Thymus (tissue), 11 donors: Measurements from ENCODE around the gene FKBP15. TPM values are rescaled to one million over a fixed set of nuclear protein-coding genes. Genes with fewer than 3 reads are reported as not detected.

Experiments used
- DNase-seq, 9 donors: peaks; one replicate each; pipeline ENCODE4 v3.0.0-alpha.2; 2013; ENCODE audit warnings: low spot score in 9 of 9, low read depth in 6 of 9, missing footprints in 1 of 9
- H3K27ac ChIP-seq, 2 donors: one replicate each; pipeline ENCODE4 v1.5.1; 2013; ENCODE audit warnings: control low read depth in 1 of 2, low read depth in 1 of 2, low read length in 1 of 2, mild to moderate bottlenecking in 1 of 2, moderate library complexity in 1 of 2
- H3K27me3 ChIP-seq, 2 donors: one replicate each; pipeline ENCODE4 v1.5.1; 2013; ENCODE audit warnings: low read length in 1 of 2; ENCODE audit not compliant: control insufficient read depth in 2 of 2, insufficient read depth in 1 of 2
- H3K36me3 ChIP-seq, 2 donors: one replicate each; pipeline ENCODE4 v1.5.1; 2013; ENCODE audit warnings: low read length in 1 of 2, mild to moderate bottlenecking in 1 of 2, moderate library complexity in 1 of 2; ENCODE audit not compliant: control insufficient read depth in 2 of 2, insufficient read depth in 2 of 2
- H3K4me1 ChIP-seq, 2 donors: one replicate each; pipeline ENCODE4 v1.5.1; 2013; ENCODE audit warnings: low read length in 2 of 2; ENCODE audit not compliant: control insufficient read depth in 2 of 2, insufficient read depth in 2 of 2
- H3K4me3 ChIP-seq, 2 donors: one replicate each; pipeline ENCODE4 v1.5.1; 2013; ENCODE audit warnings: low read length in 2 of 2, control low read depth in 1 of 2, mild to moderate bottlenecking in 1 of 2
- H3K9me3 ChIP-seq, 2 donors: one replicate each; pipeline ENCODE4 v1.5.1; 2013; ENCODE audit warnings: low read length in 1 of 2, mild to moderate bottlenecking in 1 of 2; ENCODE audit not compliant: control insufficient read depth in 2 of 2, insufficient read depth in 1 of 2
- WGBS: extraction: QIAGEN DNeasy Blood & Tissue Kit; methylation state at CpG from one replicate; pipeline ENCODE4 v1.1.7; 2013; 5-methylcytosine and 5-hydroxymethylcytosine counted together
- polyA plus RNA-seq: library from polyadenylated mRNA; stranded (reverse); fragments of 200-250 nt; gene quantifications from one replicate; pipeline ENCODE4 v1.2.3, GENCODE V29; 2013
- total RNA-seq: library from RNA; stranded (reverse); fragments of 120-200 nt; gene quantifications from one replicate; pipeline ENCODE4 v1.2.4, GENCODE V29; 2013
- donor health status: healthy.

FKBP15 gene
- total and polyA plus RNA-seq, 2 donors, result 14.8 to 19.3 TPM

DNA sequence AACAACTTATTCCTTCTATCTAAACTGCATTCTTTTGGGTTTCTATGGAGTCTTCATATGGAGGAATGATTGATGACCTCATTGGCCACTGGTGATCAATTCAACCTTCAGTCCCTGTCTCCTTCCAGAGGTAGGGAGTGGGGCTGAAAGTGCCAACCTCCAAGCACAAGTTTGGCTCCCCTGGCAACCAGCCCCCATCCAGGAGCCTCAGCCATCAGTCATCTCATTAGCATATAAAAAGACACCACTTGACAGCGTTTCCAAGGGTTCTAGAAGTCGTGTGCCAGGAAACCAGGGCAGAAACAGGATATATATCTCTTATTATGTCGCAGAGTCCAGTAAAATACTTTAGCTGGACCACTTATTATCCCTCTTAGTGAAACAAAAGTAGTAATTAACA is 60.5 kb downstream of the FKBP15 start:
- Histone ChIP-seq H3K27ac (no peak overlapping the region), H3K4me1 (peaks cover 11 to 24% of the 10 kb centered on the region in 2 donors), H3K36me3 (peaks cover 36 to 40% of the 10 kb centered on the region in 2 donors), H3K27me3 (no peaks in the 10 kb centered on the region), H3K9me3 (no peaks in the 10 kb centered on the region), H3K4me3 (no peak overlapping the region)
- no peak for DNase-seq
- 55% methylated on average over 3 of the region's 3 CpGs for WGBS

DNA sequence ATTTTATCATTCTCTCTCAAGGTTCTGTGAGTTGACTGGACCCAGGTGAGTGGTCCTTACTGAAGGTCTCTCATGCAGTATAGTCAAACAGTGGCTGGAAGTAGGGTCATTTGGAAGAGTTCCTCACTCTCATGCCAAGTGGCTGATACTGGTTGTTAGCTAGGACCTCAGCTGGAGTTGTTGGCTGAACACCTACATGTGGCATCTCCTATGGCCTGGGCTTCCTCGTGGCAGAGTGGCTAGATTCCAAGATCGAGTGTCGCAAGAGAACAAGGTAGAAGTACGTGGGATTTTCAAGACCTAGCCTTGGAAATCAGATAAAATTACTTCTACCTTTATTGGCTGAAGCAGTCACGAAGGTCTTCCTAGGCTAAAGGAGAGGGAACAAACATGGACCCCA is 62.6 kb downstream of the FKBP15 start:
- Histone ChIP-seq H3K27ac (no peak overlapping the region), H3K4me1 (peaks cover 11 to 36% of the 10 kb centered on the region in 2 donors), H3K9me3 (no peaks in the 10 kb centered on the region), H3K4me3 (no peak overlapping the region), H3K27me3 (no peaks in the 10 kb centered on the region), H3K36me3 (peaks cover 22 to 27% of the 10 kb centered on the region in 2 donors)
- WGBS, result 97% methylated on average over 5 of the region's 5 CpGs
- no peak for DNase-seq

DNA sequence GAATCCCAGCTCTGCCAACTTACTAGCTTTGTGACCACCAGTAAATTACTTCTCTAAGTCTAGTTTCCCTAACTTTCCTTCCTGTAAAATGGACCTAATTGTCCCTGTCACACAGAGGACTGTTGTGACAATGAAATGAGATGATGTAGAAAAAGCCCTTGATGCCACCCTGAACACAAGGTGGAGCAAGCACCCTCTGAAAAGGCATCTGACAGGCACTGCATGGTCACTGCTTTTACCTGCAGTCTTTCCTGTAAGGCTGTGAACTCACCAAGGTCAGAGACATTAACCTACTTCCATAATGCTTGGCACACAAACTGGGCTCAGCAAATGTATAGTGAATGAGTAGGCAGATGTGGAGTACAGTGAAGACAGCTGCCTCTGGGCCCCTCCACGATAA is 64.2 kb downstream of the FKBP15 start:
- H3K4me1 ChIP-seq, result peaks cover 14 to 42% of the 10 kb centered on the region in 2 donors
- peaks cover 7 to 16% of the 10 kb centered on the region in 2 donors for H3K36me3 ChIP-seq
- 94% methylated on average over 1 of the region's 1 CpG for WGBS
- no peak overlapping the region for H3K27ac ChIP-seq
- H3K9me3 ChIP-seq, result no peaks in the 10 kb centered on the region
- no peak for DNase-seq
- H3K27me3 ChIP-seq, result no peaks in the 10 kb centered on the region
- H3K4me3 ChIP-seq, result no peak overlapping the region

DNA sequence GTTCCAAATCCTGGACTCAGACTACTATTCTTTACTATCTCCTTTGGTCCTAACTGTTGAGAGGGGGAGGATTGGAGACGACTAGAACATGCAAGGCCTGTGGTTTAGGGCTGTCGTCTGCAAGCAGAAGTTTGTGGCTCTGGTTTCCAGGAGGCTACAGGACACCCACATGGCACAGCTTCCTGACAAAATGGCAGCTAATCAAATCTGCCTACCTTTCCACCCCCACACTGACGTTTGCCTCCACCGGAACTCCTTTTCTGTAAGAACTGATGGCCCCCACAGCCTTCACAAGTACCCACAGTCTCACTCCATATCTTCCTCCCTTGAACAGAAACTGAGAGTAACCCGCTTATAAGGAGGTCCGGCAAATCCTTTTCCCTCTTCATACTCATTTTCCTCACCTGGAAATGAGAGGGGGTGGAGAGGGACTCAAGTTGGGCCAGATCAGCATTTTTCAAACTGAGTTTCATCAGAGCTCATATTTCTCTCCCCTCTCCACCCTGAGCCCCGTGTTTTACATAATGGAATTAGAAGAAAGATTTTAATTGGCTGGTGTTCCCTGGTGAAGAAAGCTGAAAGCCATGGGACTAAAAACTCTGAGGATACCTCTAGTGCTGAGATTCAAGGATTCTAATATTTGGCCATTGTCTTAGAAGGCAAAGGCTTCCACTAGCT is 65.0 kb downstream of the FKBP15 start:
- peak in 4 of 9 donors; percentile 17 to 60 (median 28) for DNase-seq
- no peaks in the 10 kb centered on the region for H3K9me3 ChIP-seq
- 18% methylated on average over 7 of the region's 7 CpGs for WGBS
- H3K4me3 ChIP-seq, result no peak overlapping the region
- peak overlapping the region; percentile 43 to 60 for H3K27ac ChIP-seq
- peaks cover 19 to 42% of the 10 kb centered on the region in 2 donors for H3K4me1 ChIP-seq
- H3K27me3 ChIP-seq, result peaks cover 0 to under 1% of the 10 kb centered on the region in 2 donors
- H3K36me3 ChIP-seq, result peaks cover 5 to 9% of the 10 kb centered on the region in 2 donors

DNA sequence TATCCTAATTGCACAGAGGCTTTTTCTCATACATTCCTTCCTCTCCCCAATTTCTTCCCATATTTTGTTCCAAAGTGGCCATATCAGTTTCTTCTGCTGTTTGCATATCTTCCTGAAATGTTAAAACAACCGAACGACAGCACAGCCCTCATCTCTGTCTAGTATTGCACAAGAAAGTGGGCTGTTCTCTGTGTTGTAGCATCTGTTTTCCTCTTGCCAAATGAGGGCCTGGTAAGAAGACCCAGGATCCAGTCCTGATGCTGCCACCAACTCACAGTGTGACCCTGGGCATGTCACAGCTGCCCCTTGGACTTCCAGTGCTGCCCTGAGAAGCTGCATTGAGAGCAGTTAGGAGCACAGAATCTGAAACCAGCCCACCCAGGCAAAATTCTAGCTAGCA is 66.1 kb downstream of the FKBP15 start:
- Histone ChIP-seq H3K27me3 (peaks cover 0 to 3% of the 10 kb centered on the region in 2 donors), H3K36me3 (peaks cover 5 to 9% of the 10 kb centered on the region in 2 donors), H3K27ac (no peak overlapping the region), H3K4me1 (peaks cover 19 to 42% of the 10 kb centered on the region in 2 donors), H3K9me3 (no peaks in the 10 kb centered on the region), H3K4me3 (no peak overlapping the region)
- DNase-seq, result no peak
- WGBS, result 86% methylated on average over 2 of the region's 2 CpGs

DNA sequence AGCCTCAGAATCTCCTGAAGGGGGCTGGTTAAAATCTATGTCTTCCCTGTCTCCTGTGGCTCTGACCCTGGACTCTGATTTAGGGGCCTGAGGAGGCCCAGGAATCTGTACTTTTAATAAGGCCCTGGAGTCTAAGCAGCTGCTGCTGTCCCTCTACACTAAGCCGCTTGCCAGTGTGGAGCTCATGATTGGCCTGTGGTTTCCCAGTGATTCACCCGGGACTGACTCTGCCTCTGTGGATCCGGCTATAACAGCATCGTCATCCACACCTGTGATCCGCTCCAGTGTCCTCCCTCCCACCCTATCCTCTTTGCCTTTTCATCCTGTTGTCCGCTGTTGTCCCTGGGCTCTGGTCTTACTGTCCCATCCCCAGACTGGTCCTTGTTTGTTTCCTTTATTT is 66.6 kb downstream of the FKBP15 start:
- WGBS, result 88% methylated on average over 6 of the region's 6 CpGs
- H3K4me3 ChIP-seq, result no peak overlapping the region
- H3K27ac ChIP-seq, result peak overlapping the region in 1 of 2 donors; percentile 52

DNA sequence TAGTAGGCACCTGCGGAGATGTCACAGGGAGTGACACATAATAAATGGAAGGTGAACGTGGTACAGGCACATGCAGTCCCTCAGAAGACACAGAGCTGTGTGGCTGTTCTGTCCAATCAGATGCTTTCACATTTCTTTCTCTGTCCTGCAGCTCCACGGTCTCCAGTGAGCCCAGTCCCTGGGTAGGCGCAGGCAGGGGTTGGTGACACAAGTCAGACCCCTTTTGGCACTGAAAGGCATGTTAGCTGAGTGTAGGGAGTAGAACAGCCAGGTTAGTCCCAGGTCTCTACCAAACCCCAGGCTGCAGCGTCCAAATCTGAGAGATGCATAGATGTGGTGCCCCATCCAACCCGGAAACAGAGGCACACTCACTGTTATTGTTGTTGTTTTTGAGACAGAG is 67.5 kb downstream of the FKBP15 start:
- Histone ChIP-seq H3K4me1 (peaks cover 19 to 42% of the 10 kb centered on the region in 2 donors), H3K4me3 (no peak overlapping the region), H3K27ac (no peak overlapping the region), H3K9me3 (no peaks in the 10 kb centered on the region), H3K36me3 (peaks cover 0 to 4% of the 10 kb centered on the region in 2 donors), H3K27me3 (peaks cover 0 to 3% of the 10 kb centered on the region in 2 donors)
- no peak for DNase-seq
- WGBS, result 98% methylated on average over 6 of the region's 6 CpGs

More for the DNA sequence above, 66.6 kb downstream of the FKBP15 start:
- peaks cover 4 to 6% of the 10 kb centered on the region in 2 donors for H3K36me3 ChIP-seq
- no peak for DNase-seq
- peaks cover 19 to 42% of the 10 kb centered on the region in 2 donors for H3K4me1 ChIP-seq
- peaks cover 0 to 3% of the 10 kb centered on the region in 2 donors for H3K27me3 ChIP-seq
- no peaks in the 10 kb centered on the region for H3K9me3 ChIP-seq

DNA sequence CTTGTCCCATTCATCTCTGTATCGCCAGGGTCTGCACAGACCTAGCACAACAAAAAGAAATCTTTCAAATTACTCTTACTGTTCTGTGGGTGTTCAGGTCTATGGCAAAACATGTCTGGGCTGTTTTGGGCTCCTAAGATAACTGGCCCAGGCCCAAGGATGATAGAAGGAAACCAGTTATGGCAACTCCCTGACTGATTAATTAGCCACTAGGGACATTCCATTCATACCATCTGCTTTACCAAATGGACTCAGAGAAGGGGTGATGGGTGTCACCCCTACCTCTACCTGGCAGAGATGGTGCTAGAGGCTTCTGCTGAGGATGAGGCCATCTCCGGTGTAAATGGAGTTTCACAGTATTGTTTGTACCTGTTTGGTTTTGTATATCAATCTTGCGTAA is 68.4 kb downstream of the FKBP15 start:
- no peaks in the 10 kb centered on the region for H3K36me3 ChIP-seq
- WGBS, result 94% methylated on average over 3 of the region's 3 CpGs
- no peak overlapping the region for H3K27ac ChIP-seq
- peaks cover 0 to 3% of the 10 kb centered on the region in 2 donors for H3K27me3 ChIP-seq
- H3K4me3 ChIP-seq, result no peak overlapping the region
- H3K4me1 ChIP-seq, result peaks cover 16 to 37% of the 10 kb centered on the region in 2 donors
- no peaks in the 10 kb centered on the region for H3K9me3 ChIP-seq
- no peak for DNase-seq

DNA sequence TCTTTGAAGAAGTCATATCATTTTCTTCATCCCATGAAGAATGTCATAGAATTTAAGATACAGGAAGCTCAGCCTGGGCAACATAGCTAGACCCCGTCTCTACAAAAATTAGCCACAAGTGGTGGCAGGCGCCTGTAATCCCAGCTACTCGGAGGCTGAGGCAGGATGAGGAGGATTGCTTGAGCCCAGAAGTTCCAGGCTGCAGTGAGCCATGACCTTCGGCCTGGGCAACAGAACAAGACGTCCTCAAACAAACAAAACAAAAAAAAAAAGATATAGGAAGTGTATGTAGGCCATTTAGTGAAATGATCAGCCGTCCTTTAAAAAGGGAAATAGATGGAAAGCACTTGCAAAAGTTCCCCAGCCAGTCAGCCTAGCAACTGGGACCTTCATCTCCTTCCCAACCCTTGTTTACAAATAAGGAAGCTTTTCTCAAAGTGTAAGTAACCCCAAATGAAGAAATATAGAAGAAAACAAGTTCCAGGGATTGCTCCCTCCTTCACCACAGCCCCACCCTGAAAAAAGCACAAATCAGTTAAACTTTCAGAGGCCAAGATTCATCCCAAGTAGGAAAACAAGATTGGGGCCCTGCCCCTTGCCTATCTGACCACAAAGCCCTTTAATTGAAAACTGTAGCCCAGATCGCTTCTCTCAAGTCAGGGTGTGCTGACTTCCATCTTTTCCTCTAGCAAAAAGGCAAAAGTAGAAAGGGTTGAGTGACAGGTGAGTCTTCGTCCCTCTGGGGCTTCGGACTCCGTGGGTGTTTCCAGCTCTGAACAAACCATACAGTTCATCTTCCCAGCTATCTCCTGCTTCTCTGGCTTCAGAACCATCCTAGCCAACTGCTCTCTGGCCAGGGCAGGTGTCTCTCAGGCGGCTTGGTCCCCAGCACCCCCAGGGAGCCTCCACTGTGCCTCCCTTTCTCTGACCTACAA is 69.1 kb downstream of the FKBP15 start:
- H3K9me3 ChIP-seq, result no peaks in the 10 kb centered on the region
- 77% methylated on average over 11 of the region's 11 CpGs for WGBS
- H3K27ac ChIP-seq, result peak overlapping the region in 1 of 2 donors; percentile 68
- H3K27me3 ChIP-seq, result peaks cover 0 to 3% of the 10 kb centered on the region in 2 donors
- no peaks in the 10 kb centered on the region for H3K36me3 ChIP-seq
- peaks cover 16 to 31% of the 10 kb centered on the region in 2 donors for H3K4me1 ChIP-seq
- H3K4me3 ChIP-seq, result peak overlapping the region; percentile 77 to 81
- peak in 1 of 9 donors; percentile 6 for DNase-seq
